Adrenal gland (tissue), 5 donors: ENCODE results near the gene IFT25.

Experiments used
- POLR2A ChIP-seq, 2 donors: fragments of 450-650 bp; IDR thresholded peaks; one replicate each; pipeline ENCODE4 v1.6.1; 2017; ENCODE audit warnings: antibody characterized with exemption in 2 of 2, mild to moderate bottlenecking in 2 of 2, moderate library complexity in 1 of 2
- TF ChIP-seq, protein P1 (sequence below), 6 experiments: fragments of 450-650 bp in 4 of 6; fragments of 200-600 bp in 2 of 6; sonication (generic) in 1 of 6; IDR thresholded peaks; 1 replicate in 5 of 6; 2 replicates in 1 of 6; pipeline versions ENCODE4 v1.5.1 to v1.8.0; 2016 to 2021; ENCODE audit warnings: antibody characterized with exemption in 6 of 6, mild to moderate bottlenecking in 2 of 6, moderate library complexity in 1 of 6
- donor health status: DM: no; HTN: no; CAD: no.

DNA sequence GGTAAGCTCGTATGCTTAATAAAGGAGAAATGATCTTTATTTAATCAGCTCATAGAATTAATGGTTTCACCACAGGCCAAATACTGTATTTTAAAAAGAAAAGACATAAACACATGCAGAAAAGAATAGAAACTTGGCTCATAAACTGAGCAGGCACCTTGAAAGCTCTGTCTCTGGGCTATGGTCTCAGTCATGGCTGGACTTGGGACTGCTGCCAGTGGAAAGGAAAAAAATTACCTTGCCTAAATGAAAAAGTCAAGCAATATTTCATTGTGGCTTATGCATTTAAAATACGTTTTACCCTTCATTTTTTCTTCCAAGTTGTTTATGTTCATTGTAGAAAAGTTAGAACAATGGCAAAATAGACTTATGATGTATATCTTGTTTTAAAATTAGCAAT lies 8.6 kb upstream of the IFT25 start:
- TF ChIP-seq, protein P1, sequence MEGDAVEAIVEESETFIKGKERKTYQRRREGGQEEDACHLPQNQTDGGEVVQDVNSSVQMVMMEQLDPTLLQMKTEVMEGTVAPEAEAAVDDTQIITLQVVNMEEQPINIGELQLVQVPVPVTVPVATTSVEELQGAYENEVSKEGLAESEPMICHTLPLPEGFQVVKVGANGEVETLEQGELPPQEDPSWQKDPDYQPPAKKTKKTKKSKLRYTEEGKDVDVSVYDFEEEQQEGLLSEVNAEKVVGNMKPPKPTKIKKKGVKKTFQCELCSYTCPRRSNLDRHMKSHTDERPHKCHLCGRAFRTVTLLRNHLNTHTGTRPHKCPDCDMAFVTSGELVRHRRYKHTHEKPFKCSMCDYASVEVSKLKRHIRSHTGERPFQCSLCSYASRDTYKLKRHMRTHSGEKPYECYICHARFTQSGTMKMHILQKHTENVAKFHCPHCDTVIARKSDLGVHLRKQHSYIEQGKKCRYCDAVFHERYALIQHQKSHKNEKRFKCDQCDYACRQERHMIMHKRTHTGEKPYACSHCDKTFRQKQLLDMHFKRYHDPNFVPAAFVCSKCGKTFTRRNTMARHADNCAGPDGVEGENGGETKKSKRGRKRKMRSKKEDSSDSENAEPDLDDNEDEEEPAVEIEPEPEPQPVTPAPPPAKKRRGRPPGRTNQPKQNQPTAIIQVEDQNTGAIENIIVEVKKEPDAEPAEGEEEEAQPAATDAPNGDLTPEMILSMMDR (IDR thresholded peaks at IDR 0.05), result no peak
- TF ChIP-seq POLR2A (IDR thresholded peaks at IDR 0.05), result no peak
